K562 (cell line): ENCODE measurements around the gene EFCAB12. TPM values are rescaled to one million over a fixed set of nuclear protein-coding genes. Genes with fewer than 3 reads are reported as not detected.

Experiments used
- ATF1 ChIP-seq, 2 experiments: fragments of 450-650 bp in 1 of 2; IDR thresholded peaks; 2 replicates each; pipeline ENCODE4 v1.6.1; 2016; ENCODE audit warnings: missing compliant biosample characterization in 1 of 2, missing genetic modification characterization in 1 of 2
- CBFA2T2 ChIP-seq: fragments of 450-650 bp; conservative IDR thresholded peaks from 2 replicates; pipeline ENCODE4 v1.6.1; 2017; ENCODE audit warnings: mild to moderate bottlenecking
- CBFA2T3 ChIP-seq: fragments of 450-650 bp; IDR thresholded peaks from 2 replicates; pipeline ENCODE4 v1.6.1; 2017
- CREM ChIP-seq: IDR thresholded peaks from 2 replicates; pipeline ENCODE4 v1.6.1; 2014; ENCODE audit warnings: antibody characterized with exemption, low read depth
- CSDE1 ChIP-seq, 2 experiments: fragments of 450-650 bp; IDR thresholded peaks; 2 replicates each; pipeline ENCODE4 v1.6.1; 2016; ENCODE audit warnings: mild to moderate bottlenecking in 1 of 2
- HIVEP1 ChIP-seq: fragments of 250-450 bp; sonication (Bioruptor Pico); IDR thresholded peaks from 2 replicates; pipeline ENCODE4 v1.4.0; 2020; ENCODE audit warnings: mild to moderate bottlenecking
- HMGN3 ChIP-seq: IDR thresholded peaks from 2 replicates; pipeline ENCODE4 v1.6.1; 2011; ENCODE audit warnings: borderline replicate concordance, low read depth, mild to moderate bottlenecking, mixed read lengths, low read length; ENCODE audit not compliant: insufficient read length; ENCODE audit errors: extremely low read depth
- KDM1A ChIP-seq, 2 experiments: fragments of 450-650 bp; IDR thresholded peaks; 2 replicates each; pipeline ENCODE4 v1.6.1; 2016; ENCODE audit warnings: mild to moderate bottlenecking in 2 of 2
- MXI1 ChIP-seq: IDR thresholded peaks from 2 replicates; pipeline ENCODE4 v1.6.1; 2011; ENCODE audit warnings: low read depth, mild to moderate bottlenecking, improper control_type of control experiment, low read length
- NFIC ChIP-seq: fragments of 450-650 bp; IDR thresholded peaks from 2 replicates; pipeline ENCODE4 v1.6.1; 2017; ENCODE audit warnings: mild to moderate bottlenecking, inconsistent platforms
- NFYB ChIP-seq: IDR thresholded peaks from 2 replicates; pipeline ENCODE4 v1.6.1; 2011; ENCODE audit warnings: mild to moderate bottlenecking, moderate library complexity; ENCODE audit not compliant: insufficient read length; ENCODE audit errors: extremely low read depth
- POLR2A ChIP-seq: fragments of 450-650 bp; conservative IDR thresholded peaks from 2 replicates; pipeline ENCODE4 v1.6.1; 2016
- POLR2AphosphoS2 ChIP-seq: IDR thresholded peaks from 2 replicates; pipeline ENCODE4 v1.6.1; 2012; ENCODE audit warnings: low read length, improper control_type of control experiment
- POLR2B ChIP-seq: fragments of 450-650 bp; IDR thresholded peaks from 2 replicates; pipeline ENCODE4 v1.6.1; 2018; ENCODE audit warnings: low read depth; ENCODE audit not compliant: partially characterized antibody
- POLR2G ChIP-seq: fragments of 200-400 bp; formaldehyde crosslinking; IDR thresholded peaks from 2 replicates; pipeline ENCODE4 v1.6.1; 2017; ENCODE audit warnings: low read depth, mild to moderate bottlenecking, antibody characterized with exemption, low read length, moderate library complexity
- POLR2H ChIP-seq: IDR thresholded peaks from 2 replicates; pipeline ENCODE4 v1.6.1; 2016; ENCODE audit warnings: missing genetic modification characterization, low read depth, mild to moderate bottlenecking, control low read depth, missing compliant biosample characterization, moderate library complexity
- PRMT5 ChIP-seq: sonication (generic); formaldehyde crosslinking; IDR thresholded peaks from 2 replicates; pipeline ENCODE4 v1.5.0; 2020; ENCODE audit warnings: missing genetic modification reagents
- RAD51 ChIP-seq: fragments of 450-650 bp; IDR thresholded peaks from 2 replicates; pipeline ENCODE4 v1.7.1; 2016; ENCODE audit warnings: low read depth, mild to moderate bottlenecking, borderline replicate concordance
- SRSF1 ChIP-seq: fragments of 200-400 bp; formaldehyde crosslinking; IDR thresholded peaks from 2 replicates; pipeline ENCODE4 v1.6.1; 2017; ENCODE audit warnings: mild to moderate bottlenecking, low read depth, low read length, moderate library complexity
- SRSF3 ChIP-seq: fragments of 200-400 bp; formaldehyde crosslinking; IDR thresholded peaks from 2 replicates; pipeline ENCODE4 v1.6.1; 2016; ENCODE audit warnings: mild to moderate bottlenecking, low read length, moderate library complexity; ENCODE audit not compliant: insufficient read depth
- ZNF316 ChIP-seq: fragments of 450-650 bp; IDR thresholded peaks from 2 replicates; pipeline ENCODE4 v1.6.1; 2016
- ZNF398 ChIP-seq: fragments of 250-450 bp; sonication (Bioruptor Pico); IDR thresholded peaks from 2 replicates; pipeline ENCODE4 v1.8.0; 2021; ENCODE audit warnings: moderate library complexity, mild to moderate bottlenecking, inconsistent platforms
- ZSCAN29 ChIP-seq: fragments of 450-650 bp; IDR thresholded peaks from 2 replicates; pipeline ENCODE4 v1.6.1; 2017
- polyA plus RNA-seq, 8 experiments: library from polyadenylated mRNA; depleted of rRNA in 4 of 8; stranded (reverse) in 5 of 8; unstranded in 3 of 8; fragments of >200 nt; fragmentation: Nextera tagmentation in 2 of 8; fragmentation: Illumina TruSeq in 1 of 8; extraction: Ambion mirVana in 2 of 8; extraction: Trizol in 1 of 8; gene quantifications; 2 replicates each; pipeline versions ENCODE4 v1.2.1 to v1.2.3, GENCODE V29; 2011 to 2014; ENCODE audit warnings: inconsistent platforms in 1 of 8, missing spikeins in 1 of 8
- total RNA-seq, 7 experiments: library from RNA; depleted of rRNA in 6 of 7; stranded (reverse); fragments of >200 nt in 6 of 7; fragmentation: Illumina TruSeq in 2 of 7; extraction: Trizol in 2 of 7; gene quantifications; 2 replicates each; pipeline versions ENCODE4 v1.2.1 to v1.2.3, GENCODE V29; 2011 to 2021; ENCODE audit warnings: low replicate concordance in 1 of 7
- TF ChIP-seq, protein P1 (sequence below): fragments of 200-800 bp; sonication (Bioruptor generic); IDR thresholded peaks from 2 replicates; pipeline ENCODE4 v1.6.1; 2017; ENCODE audit warnings: missing genetic modification characterization, missing compliant biosample characterization
- TF ChIP-seq, protein P2 (sequence below): sonication (generic); formaldehyde crosslinking; IDR thresholded peaks from 2 replicates; pipeline ENCODE4 v1.5.0; 2020; ENCODE audit warnings: missing genetic modification reagents
- TF ChIP-seq, protein P3 (sequence below): fragments of 450-650 bp; IDR thresholded peaks from 2 replicates; pipeline ENCODE4 v1.6.1; 2016; ENCODE audit warnings: antibody characterized with exemption

The EFCAB12 gene
- total and polyA plus RNA-seq, 9 of the 15 experiments (the other 6 are each of a cell fraction or from before 2014, with no cell fraction given), result 0.08 to 0.95 (median 0.56) TPM; not detected in 1

GRCh38 chr3:129428376-129429079, at the start of gene EFCAB12 (continued):
- TF ChIP-seq NFIC, result peak; percentile 76
- TF ChIP-seq ZNF316, result no peak
- TF ChIP-seq ZSCAN29, result no peak
- TF ChIP-seq POLR2G, result peak; percentile 76
- TF ChIP-seq PRMT5, result no peak
- TF ChIP-seq POLR2H (tag), result peak; percentile 49; the same call in 1 of the 2 replicates
- 0 out of 2 replicates have a peak, but pooled peaks have one; percentile 27 for TF ChIP-seq CBFA2T3
- peak; percentile 49; the same call in 1 of the 2 replicates for TF ChIP-seq POLR2A
- no peak for TF ChIP-seq KDM1A (IDR thresholded peaks at IDR 0.05)
- no peak for TF ChIP-seq HIVEP1 (CRISPR knock-in tag)
- peak; percentile 95 for TF ChIP-seq MXI1
- TF ChIP-seq, protein P1, sequence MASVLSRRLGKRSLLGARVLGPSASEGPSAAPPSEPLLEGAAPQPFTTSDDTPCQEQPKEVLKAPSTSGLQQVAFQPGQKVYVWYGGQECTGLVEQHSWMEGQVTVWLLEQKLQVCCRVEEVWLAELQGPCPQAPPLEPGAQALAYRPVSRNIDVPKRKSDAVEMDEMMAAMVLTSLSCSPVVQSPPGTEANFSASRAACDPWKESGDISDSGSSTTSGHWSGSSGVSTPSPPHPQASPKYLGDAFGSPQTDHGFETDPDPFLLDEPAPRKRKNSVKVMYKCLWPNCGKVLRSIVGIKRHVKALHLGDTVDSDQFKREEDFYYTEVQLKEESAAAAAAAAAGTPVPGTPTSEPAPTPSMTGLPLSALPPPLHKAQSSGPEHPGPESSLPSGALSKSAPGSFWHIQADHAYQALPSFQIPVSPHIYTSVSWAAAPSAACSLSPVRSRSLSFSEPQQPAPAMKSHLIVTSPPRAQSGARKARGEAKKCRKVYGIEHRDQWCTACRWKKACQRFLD, result 0 out of 2 replicates have a peak, but pooled peaks have one; percentile 16
- peak; percentile 95 for TF ChIP-seq POLR2AphosphoS2
- no peak for TF ChIP-seq SRSF1
- TF ChIP-seq CREM, result no peak; the same call in 1 of the 2 replicates
- TF ChIP-seq CSDE1 (IDR thresholded peaks at IDR 0.05), result peak in 1 of 2 experiments; percentile 83; a peak in 2 of 4 replicates
- TF ChIP-seq HMGN3, result peak; percentile 72
- TF ChIP-seq, protein P2, sequence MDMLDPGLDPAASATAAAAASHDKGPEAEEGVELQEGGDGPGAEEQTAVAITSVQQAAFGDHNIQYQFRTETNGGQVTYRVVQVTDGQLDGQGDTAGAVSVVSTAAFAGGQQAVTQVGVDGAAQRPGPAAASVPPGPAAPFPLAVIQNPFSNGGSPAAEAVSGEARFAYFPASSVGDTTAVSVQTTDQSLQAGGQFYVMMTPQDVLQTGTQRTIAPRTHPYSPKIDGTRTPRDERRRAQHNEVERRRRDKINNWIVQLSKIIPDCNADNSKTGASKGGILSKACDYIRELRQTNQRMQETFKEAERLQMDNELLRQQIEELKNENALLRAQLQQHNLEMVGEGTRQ (CRISPR knock-in tag), result peak; percentile 92
- TF ChIP-seq, protein P3, sequence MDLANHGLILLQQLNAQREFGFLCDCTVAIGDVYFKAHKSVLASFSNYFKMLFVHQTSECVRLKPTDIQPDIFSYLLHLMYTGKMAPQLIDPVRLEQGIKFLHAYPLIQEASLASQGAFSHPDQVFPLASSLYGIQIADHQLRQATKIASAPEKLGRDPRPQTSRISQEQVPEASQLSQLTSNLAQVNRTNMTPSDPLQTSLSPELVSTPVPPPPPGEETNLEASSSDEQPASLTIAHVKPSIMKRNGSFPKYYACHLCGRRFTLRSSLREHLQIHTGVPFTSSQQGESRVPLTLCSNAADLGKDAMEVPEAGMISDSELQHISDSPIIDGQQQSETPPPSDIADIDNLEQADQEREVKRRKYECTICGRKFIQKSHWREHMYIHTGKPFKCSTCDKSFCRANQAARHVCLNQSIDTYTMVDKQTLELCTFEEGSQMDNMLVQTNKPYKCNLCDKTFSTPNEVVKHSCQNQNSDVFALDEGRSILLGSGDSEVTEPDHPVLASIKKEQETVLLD, result peak; percentile 10; the same call in 1 of the 2 replicates
- no peak for TF ChIP-seq ZNF398
- peak; percentile 95 for TF ChIP-seq NFYB
- no peak for TF ChIP-seq ATF1 (CRISPR knock-in tag; IDR thresholded peaks at IDR 0.05)
- peak; percentile 52 for TF ChIP-seq ATF1 (tag; IDR thresholded peaks at IDR 0.05)
- TF ChIP-seq POLR2B, result peak; percentile 43
- TF ChIP-seq SRSF3, result no peak
- TF ChIP-seq RAD51, result peak; percentile 93
- TF ChIP-seq CBFA2T2, result peak; percentile 42
